OCI-LY3 (cell line): Measurements from ENCODE around the gene IQCE.

Source experiments
- H2AFZ ChIP-seq: fragments of 200-600, 300-600 bp; shearing (Covaris generic); 2 replicates; pipeline ENCODE4 v1.6.0; 2014; ENCODE audit warnings: antibody characterized with exemption, low read depth, low read length
- H3K27ac ChIP-seq: fragments of 200-600, 300-600 bp; sonication (generic); 2 replicates; pipeline ENCODE4 v1.5.1; 2014; ENCODE audit warnings: mild to moderate bottlenecking, low read length, moderate library complexity, mixed read lengths
- H3K27me3 ChIP-seq: fragments of 200-600, 300-600 bp; sonication (generic); 2 replicates; pipeline ENCODE4 v1.6.1; 2014; ENCODE audit warnings: low read depth, low read length, mixed read lengths
- H3K36me3 ChIP-seq: fragments of 200-600, 300-600 bp; sonication (generic); replicated peaks from 2 replicates; pipeline ENCODE3; 2014; ENCODE audit warnings: low read depth, low read length, mixed read lengths
- H3K4me1 ChIP-seq: fragments of 300-600, 200-600 bp; sonication (generic); 2 replicates; pipeline ENCODE4 v1.6.1; 2014; ENCODE audit warnings: low read length, mixed read lengths
- H3K4me2 ChIP-seq: fragments of 200-600, 300-600 bp; sonication (generic); 2 replicates; pipeline ENCODE4 v1.6.1; 2014; ENCODE audit warnings: low read length, mixed read lengths
- H3K4me3 ChIP-seq: fragments of 300-600, 200-600 bp; sonication (generic); 2 replicates; pipeline ENCODE4 v1.5.1; 2014; ENCODE audit warnings: antibody characterized with exemption, mild to moderate bottlenecking, low read length, moderate library complexity
- H3K79me2 ChIP-seq: fragments of 300-600, 200-600 bp; shearing (Covaris generic); 2 replicates; pipeline ENCODE4 v1.6.1; 2014; ENCODE audit warnings: mild to moderate bottlenecking, low read length, mixed read lengths
- H3K9ac ChIP-seq: fragments of 300-600, 200-600 bp; shearing (Covaris generic); 2 replicates; pipeline ENCODE4 v1.6.0; 2014; ENCODE audit warnings: mild to moderate bottlenecking, low read length, moderate library complexity
- H3K9me3 ChIP-seq: fragments of 200-600, 300-600 bp; shearing (Covaris generic); 2 replicates; pipeline ENCODE4 v1.6.1; 2014; ENCODE audit warnings: low read length, mixed read lengths; ENCODE audit not compliant: insufficient read depth
- H4K20me1 ChIP-seq: fragments of 200-600, 300-600 bp; sonication (generic); 2 replicates; pipeline ENCODE4 v1.6.1; 2016; ENCODE audit warnings: low read length, mixed read lengths; ENCODE audit not compliant: insufficient read depth
- EZH2phosphoT487 ChIP-seq: fragments of 200-600 bp; shearing (Covaris generic); IDR thresholded peaks from 2 replicates; pipeline ENCODE4 v1.6.1; 2018; ENCODE audit warnings: antibody characterized with exemption, mixed run types, low read depth
- TF ChIP-seq, protein P1 (sequence below): fragments of 200-600, 300-600 bp; sonication (generic); IDR thresholded peaks from 2 replicates; pipeline ENCODE4 v1.5.1; 2014; ENCODE audit warnings: antibody characterized with exemption, low read length, low read depth

Gene IQCE

DNA sequence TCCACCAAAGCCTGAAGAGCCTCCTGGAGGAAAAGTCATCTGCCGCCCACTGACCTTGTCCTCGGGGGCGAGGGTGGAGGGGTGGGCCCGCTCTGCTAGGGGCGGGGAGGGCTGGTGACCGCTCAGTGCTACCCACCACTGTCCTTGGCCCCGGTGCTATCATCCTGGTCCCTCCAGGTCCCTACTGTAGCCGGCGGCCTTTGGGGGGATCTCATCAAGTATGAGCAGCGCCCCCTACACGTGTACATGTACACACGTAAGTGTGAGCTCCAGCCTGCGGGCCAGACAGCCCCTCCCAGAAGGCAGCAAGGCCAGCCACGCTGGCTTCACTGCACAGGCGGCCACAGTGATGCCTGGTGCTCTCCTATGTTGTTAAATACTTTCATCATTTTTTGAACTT lies 92.6 kb downstream of the IQCE start:
- no peaks in the 10 kb centered on the region for H3K27me3 ChIP-seq
- H3K27ac ChIP-seq, result no peak overlapping the region
- H3K4me1 ChIP-seq, result no peaks in the 10 kb centered on the region
- H3K9ac ChIP-seq, result no peak overlapping the region
- no peaks in the 10 kb centered on the region for H3K36me3 ChIP-seq
- no peak overlapping the region for H3K4me2 ChIP-seq
- no peaks in the 10 kb centered on the region for H3K9me3 ChIP-seq
- H2AFZ ChIP-seq, result no peak overlapping the region
- no peaks in the 10 kb centered on the region for H3K79me2 ChIP-seq
- no peak overlapping the region for H3K4me3 ChIP-seq
- H4K20me1 ChIP-seq, result no peaks in the 10 kb centered on the region
- no peak for TF ChIP-seq EZH2phosphoT487
- TF ChIP-seq, protein P1, sequence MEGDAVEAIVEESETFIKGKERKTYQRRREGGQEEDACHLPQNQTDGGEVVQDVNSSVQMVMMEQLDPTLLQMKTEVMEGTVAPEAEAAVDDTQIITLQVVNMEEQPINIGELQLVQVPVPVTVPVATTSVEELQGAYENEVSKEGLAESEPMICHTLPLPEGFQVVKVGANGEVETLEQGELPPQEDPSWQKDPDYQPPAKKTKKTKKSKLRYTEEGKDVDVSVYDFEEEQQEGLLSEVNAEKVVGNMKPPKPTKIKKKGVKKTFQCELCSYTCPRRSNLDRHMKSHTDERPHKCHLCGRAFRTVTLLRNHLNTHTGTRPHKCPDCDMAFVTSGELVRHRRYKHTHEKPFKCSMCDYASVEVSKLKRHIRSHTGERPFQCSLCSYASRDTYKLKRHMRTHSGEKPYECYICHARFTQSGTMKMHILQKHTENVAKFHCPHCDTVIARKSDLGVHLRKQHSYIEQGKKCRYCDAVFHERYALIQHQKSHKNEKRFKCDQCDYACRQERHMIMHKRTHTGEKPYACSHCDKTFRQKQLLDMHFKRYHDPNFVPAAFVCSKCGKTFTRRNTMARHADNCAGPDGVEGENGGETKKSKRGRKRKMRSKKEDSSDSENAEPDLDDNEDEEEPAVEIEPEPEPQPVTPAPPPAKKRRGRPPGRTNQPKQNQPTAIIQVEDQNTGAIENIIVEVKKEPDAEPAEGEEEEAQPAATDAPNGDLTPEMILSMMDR, result no peak

DNA sequence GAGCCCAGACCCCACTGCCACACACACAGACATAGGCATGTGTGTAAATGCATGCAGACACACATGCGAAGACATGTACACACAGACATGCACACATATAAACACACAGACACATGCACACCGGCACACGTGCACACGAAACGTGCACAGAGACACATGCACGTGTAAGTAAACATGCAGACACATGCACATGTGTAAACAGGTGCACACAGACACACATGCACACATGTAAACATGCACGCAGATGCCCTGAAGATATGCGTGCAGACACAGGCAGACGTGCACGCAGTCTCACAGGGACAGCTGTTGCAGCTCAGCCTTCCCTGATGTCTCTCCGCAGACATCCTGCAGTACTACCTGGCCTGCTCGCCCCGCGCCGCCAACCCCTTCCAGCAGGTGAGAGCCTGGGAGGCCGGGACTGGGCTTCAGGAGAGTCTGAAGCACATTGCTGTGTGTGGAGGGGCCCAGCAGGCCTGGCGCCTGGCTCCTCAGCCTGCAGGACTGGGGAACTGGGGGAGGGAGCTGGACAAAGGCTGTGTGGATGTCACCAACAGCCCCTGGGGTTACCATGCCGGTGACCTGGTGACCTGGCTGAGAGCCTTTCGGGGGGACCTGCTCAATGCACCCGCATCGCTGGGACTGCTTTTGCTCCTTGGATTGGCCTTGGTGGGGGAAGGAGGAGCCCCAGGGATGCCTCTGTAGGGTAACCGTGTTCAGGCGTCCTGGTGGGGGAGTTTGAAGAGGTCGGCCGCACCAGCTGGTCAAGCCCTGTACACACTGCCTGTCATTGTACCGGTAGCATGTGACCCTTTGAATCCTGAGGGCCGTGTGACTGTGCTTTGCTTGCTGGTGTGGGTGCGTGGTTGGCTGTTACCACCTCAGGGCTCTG lies 93.3 kb downstream of the IQCE start:
- Histone ChIP-seq H2AFZ (no peak overlapping the region), H3K4me2 (no peak overlapping the region), H3K4me3 (no peak overlapping the region), H3K9me3 (no peaks in the 10 kb centered on the region), H4K20me1 (no peaks in the 10 kb centered on the region), H3K9ac (no peak overlapping the region), H3K4me1 (no peaks in the 10 kb centered on the region), H3K27me3 (no peaks in the 10 kb centered on the region), H3K79me2 (no peaks in the 10 kb centered on the region), H3K36me3 (no peaks in the 10 kb centered on the region), H3K27ac (no peak overlapping the region)
- no peak for TF ChIP-seq EZH2phosphoT487
- TF ChIP-seq, protein P1, result no peak

DNA sequence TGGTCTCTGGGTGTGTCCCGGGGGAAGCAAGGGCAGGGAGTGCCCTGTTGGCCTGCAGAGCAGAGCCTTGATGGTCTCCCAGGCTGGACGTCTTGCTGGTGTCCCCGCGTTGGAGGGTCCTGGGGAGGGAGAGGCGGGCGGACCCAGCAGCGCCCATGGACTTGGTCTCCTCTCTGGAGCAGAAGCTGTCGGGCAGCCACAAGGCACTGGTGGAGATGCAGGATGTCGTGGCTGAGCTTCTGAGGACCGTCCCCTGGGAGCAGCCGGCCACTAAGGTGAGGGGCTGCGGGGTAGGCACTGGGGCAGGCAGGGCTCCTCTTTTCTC lies 93.9 kb downstream of the IQCE start:
- Histone ChIP-seq H4K20me1 (no peaks in the 10 kb centered on the region), H3K27me3 (no peaks in the 10 kb centered on the region), H3K4me3 (no peak overlapping the region), H2AFZ (no peak overlapping the region), H3K36me3 (no peaks in the 10 kb centered on the region), H3K27ac (no peak overlapping the region), H3K9me3 (no peaks in the 10 kb centered on the region), H3K79me2 (no peaks in the 10 kb centered on the region), H3K9ac (no peak overlapping the region), H3K4me2 (no peak overlapping the region), H3K4me1 (no peaks in the 10 kb centered on the region)
- no peak for TF ChIP-seq EZH2phosphoT487
- TF ChIP-seq, protein P1, result no peak

DNA sequence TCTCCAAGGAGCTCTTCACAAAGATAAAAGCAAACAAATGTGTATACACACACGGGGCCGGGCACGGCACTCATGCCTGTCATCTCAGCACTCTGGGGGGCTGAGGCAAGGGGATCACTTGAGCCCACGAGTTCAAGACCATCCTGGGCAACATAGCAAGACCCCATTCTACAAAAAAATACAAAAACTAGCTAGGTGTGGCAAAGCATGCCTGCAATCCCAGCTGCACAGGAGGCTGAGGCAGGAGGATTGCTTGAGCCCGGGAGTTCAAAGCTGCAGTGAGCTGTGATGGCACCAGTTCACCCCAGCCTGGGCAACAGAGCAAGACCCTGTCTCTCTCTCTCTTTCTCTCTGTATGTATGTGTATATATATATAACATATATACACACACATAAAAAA lies 95.3 kb downstream of the IQCE start:
- H3K36me3 ChIP-seq, result no peaks in the 10 kb centered on the region

More for the DNA sequence above, 95.3 kb downstream of the IQCE start:
- Histone ChIP-seq H3K27me3 (no peaks in the 10 kb centered on the region), H3K27ac (no peak overlapping the region), H3K79me2 (no peaks in the 10 kb centered on the region), H2AFZ (no peak overlapping the region), H4K20me1 (no peaks in the 10 kb centered on the region), H3K9me3 (no peaks in the 10 kb centered on the region), H3K4me3 (no peak overlapping the region), H3K9ac (no peak overlapping the region), H3K4me2 (no peak overlapping the region), H3K4me1 (no peaks in the 10 kb centered on the region)
- TF ChIP-seq, protein P1, result no peak
- no peak for TF ChIP-seq EZH2phosphoT487
